Measurements from ENCODE around the gene SLC13A3.
"Not testable (repeated sequence)": the region's sequence is repeated elsewhere in the genome, so short reads cannot be mapped to it uniquely, and the experiment has no call there.

SLC13A3 gene

GRCh38 chr20:46681032-46681854 is 30.0 kb upstream of the SLC13A3 start:
- DNase-seq = peak; percentile 71

DNA sequence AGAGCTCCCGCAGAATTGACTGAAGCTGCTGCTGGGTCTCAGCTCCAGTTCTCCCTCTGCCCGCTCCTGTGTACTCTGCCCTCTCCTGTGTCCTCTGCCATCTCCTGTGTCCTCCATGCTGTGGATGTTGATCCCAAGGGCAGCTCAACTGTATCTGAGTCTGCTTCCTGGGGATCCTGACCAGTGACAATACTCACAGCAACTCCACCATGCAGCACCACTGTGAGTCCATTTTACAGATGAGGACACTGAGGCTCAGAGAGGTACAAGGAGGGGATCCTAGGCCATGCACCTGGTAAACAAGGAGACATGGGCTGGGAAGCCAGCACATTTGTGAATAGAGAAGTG is 29.4 kb upstream of the SLC13A3 start:
- DNase-seq = no peak

DNA sequence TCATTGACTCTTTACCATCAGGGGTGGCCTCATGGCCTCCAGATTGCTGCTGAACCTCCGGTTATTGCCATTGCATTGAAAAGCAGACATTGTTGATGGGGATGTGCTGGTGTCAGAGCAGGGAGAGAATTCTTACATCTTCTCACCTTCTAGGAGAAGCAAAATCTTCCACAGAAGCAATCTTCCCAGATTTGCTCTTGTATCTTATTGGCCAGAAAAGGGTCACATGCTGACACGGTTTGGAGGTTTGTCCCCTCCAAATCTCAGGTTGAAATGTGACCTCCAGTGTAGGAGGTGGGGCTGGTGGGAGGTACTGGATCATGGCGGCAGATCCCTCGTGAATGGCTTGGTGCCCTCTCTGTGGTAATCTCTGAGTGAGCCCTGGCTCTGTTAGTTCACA is 27.3 kb upstream of the SLC13A3 start:
- no peak for DNase-seq

- DNase-seq = no peak
Measured at GRCh38 chr20:46677608-46678007, 26.3 kb upstream of the SLC13A3 start.

GRCh38 chr20:46676649-46677316 is 25.5 kb upstream of the SLC13A3 start:
- not testable (repeated sequence) for DNase-seq

- DNase-seq = no peak
Measured at GRCh38 chr20:46674253-46675083, 23.2 kb upstream of the SLC13A3 start.

DNA sequence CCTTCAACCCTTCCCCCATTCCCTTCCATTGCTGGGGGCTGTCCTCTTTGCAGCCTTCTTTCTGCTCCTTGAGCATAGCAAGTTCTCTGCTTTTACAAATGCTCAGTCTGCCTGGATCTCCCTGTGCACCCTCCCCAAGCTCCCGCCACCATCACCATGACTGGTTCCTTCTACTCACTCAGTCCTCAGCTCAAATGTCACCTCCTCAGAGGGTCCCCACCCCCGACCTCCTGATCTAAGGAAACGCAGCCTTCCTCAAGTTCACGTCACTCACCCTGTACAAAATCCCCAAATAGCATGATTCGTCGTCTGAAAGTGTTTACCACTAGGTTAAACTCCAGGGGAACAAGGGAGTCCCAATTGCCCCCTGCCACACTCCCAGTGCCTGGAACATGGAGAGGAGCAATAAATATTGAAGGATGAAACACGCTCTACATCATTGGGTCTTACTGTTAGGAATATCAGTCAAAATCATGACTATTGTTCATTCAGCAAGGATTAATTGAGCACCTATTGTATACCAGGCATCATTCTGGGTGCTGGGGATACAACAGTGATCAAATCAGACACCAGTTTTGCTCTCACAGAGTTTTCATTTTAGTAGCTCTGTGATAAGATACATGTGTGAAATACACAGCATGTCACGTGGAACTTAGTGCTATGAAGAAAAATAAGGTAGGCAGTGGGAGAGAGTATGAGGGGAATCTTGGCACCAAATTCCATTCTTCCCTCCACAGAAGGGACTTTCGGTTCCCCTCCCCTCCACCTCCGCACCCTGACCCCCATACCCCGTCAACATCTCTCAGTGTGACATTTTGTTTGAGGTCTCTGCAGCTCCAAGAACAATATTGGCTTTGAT is 22.4 kb upstream of the SLC13A3 start:
- no peak for DNase-seq

DNA sequence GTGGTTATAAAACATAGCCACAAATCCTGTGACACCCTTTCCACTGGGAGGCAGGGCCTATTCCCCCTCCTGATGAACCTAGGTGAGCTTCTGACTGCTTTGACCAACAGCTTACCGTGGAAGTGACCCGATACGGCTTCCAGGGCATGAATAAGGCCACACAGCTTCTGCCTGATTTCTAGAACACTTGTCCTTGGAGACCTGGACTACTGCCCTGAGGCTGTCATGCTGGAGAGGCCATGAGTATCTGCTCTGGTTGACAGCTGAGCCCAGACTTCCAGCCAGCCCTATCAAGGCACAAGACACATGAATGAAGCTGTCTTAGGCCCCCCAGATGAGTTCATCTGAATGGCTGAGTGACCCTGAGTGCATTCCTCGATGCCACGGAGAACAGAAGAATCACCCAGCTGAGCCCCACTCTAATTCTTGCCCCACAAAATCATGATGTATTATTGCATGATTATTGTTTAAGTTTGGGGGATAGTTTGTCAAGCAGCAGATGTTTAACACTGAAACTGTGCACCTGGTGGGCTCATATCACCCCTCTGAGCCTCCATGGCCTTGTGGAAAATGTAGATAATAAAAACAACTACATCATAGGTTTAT is 21.4 kb upstream of the SLC13A3 start:
- DNase-seq = no peak

DNA sequence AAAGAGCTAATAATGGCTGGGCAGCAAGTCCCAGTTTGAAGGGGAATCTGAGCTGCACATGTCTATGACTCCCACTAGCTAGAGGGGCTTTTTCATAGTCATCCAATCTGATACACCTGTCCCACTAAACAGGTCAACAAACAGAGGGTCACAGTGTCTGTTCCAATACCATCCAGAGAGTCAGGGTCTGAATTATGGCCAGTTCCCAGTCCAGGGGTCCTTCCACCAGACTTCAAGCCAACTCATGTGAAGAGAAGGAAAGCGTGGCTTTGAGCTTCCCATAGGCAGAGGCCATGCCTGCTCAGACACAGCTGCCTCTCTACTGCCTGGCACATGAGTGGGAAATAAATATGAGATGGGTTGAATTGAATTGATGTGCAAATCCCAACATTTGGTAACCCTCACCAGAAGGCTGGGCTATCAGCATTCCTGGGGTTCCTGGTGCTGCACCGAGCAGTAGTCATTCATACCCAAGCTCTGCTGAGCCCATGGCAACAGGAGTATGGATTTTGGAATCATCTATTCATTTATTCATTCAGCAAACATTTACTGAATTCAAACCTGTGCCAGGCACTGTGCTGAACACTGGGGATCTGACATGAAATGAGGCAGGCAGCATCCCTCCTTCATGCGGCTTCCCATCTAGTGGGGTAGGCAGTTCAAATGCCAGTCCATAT is 20.7 kb upstream of the SLC13A3 start:
- no peak for DNase-seq

DNA sequence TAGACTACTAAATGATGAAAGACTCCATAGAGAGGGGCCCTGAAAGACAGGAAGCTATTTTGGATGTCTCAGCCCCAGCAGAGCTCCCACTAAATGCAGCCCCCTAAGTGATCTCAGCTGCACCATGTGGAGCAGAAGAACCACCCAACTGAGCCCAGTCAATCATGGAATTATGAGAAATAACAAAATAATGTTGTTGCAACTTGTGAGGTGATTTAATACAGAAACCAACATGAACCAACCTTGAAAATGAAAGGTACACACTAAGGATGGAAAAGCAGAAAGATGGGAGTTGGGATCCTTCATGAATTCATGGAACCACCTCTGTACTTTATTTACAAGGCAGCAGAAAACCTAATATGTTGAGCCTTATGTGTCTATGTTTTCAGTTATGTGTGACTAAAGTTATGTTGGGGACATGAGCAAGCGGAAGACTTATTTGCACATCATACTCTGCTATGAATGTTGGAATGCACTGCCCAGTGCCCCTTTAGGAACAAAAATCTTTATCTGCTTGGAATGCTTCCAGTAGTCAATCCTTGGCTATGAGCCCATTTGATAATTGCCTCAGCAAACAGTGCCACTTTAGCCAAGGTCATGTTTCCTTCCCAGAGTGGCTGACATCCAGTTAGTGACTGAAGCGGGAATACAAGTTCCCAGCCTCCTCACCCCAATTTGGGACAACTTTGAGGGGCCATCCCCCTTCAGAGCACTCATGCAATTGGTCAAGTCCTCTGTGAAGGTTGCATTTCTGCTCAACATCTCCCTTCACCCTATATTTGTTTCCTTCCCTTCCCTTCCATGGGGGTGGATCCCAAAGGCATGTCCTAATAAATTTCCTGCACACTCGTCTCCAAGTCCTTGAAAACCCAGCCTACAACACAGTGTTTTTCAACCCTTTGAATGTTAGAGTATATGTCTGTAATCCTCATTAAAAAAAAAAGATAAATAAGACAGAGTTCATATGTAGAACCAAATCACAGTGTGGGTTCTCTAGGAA is 19.6 kb upstream of the SLC13A3 start:
- no peak for DNase-seq

- DNase-seq = no peak
Measured at GRCh38 chr20:46670228-46670584, 18.9 kb upstream of the SLC13A3 start.

DNA sequence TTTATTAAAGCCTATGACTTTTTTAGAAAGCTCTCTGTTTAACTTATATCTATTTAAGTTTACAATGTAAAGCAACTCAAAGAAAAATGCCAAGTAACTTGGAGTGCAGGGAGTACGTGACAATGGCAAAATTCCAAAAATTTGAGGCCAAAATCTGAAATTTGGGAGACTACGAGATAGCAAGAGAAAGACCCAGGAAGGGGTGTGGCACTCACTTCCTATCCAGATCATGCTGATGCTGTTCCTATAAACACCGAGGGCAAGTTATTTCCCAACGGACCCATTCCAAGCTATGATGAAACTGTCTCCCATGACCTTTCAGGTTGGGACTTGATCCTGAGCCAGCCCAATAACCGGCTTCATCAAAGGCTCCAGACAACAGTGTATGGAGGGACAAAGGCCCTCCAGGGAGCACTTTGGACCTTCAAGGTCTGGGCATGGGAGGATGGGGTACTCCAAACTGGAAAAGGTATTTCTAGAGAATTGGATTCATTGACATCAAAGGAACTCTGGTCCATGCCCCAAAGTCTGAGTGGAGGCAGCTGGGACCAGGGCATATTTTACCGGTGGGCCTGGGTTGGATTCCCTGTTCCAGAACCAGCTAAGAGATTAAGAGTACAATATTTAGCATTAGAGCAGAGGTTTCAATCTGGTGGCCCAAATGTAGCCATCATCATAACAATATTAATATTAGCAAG is 15.7 kb upstream of the SLC13A3 start:
- no peak for DNase-seq

DNA sequence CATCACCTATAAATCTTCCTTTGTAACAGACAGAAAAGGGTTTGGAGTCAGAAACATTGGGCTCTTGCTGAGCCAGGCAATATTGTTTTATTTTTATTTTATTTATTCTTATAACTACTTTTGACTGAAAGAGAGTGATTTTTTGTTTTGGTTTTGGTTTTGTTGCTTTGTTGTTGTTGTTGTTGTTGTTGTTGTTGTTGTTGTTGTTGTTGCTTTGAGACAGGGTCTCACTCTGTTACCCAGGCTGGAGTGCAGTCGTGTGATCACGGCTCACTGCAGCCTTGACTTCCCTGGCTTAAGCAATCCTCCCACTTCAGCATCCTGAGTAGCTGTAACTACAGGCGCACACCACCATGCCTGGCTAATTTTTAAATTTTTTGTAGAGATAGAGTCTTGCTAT is 15.0 kb upstream of the SLC13A3 start:
- no peak for DNase-seq

GRCh38 chr20:46665602-46666001 is 14.3 kb upstream of the SLC13A3 start:
- no peak for DNase-seq

DNA sequence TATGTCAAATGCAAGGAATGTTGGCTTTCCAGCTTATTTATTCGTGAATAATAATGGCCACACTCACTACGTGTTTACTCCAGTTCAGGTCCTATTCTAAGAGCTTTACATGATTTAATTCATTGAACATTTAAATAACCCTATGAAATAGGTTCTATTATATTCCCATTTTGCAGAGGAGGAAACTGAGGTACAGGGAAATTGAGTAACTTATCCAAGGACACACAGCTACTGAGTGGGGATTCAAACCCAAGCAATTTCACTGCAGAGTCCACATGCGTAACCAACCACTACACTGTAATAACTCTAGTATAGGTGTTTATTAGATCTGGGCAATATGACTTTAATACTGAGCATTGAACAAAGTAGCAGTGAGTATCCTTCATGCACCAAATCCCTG is 12.3 kb upstream of the SLC13A3 start:
- no peak for DNase-seq

DNA sequence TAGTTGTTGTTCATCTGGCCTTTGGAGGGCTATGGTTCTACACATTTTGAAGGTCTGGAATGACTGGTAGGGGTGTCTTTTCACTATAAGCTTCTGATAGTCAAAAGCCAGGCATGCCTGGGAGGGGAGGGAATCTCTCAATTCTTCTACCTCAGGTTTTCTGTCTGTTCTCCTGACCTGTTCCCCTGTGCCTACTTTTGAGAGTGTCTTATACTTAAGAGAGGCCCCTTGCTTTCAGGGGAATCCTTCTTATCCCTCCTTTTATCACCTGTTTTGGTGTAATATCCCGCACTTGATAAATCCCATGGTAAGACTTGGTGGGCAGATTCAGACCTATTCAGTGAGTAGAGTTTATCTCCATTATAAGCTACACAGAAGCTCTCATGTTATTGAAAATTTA is 10.4 kb upstream of the SLC13A3 start:
- no peak for DNase-seq

DNA sequence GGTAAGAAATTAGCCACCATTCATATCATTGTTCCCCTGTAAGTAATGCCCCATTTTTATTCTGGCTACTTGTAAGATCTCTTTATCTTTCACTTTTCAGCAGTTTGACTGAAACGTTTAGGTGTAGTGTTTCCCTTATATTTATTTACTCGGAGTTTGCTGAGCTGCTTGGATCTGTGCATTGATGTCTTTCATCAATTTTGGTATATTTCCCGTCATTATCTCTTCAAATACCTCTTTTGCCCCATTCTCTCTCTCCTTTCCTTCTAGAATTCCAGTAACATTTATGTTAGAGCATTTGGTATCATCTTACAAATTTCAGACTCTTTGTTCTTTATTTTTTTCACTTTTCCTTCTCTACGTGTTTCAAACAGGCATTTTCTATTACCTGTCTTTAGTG is 9.2 kb upstream of the SLC13A3 start:
- no peak for DNase-seq

GRCh38 chr20:46657618-46658017 is 6.4 kb upstream of the SLC13A3 start:
- DNase-seq = no peak

GRCh38 chr20:46657137-46657536 is 5.9 kb upstream of the SLC13A3 start:
- no peak for DNase-seq

DNA sequence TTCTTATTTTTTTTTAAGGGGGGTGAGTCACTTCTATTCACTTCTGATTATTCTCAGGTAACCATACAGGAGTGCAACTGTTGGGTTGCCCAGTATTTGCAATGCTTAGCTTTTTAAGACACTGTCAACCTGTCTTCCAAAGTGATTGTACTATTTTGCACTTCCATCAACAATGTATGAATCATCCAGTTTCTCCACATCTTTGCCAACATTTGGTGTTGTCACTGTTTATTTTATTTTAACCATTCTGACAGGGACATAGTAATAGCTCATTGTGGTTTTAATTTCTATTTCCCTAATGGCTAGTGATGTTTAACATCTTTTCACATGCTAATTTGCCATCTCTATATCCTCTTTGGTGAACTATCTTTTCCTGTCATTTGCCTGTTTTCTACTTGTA is 1.4 kb upstream of the SLC13A3 start:
- DNase-seq = no peak

All from NCI-H1436 (cell line).